ENCODE results near the gene AHDC1.
"Not testable (repeated sequence)": the region's sequence is repeated elsewhere in the genome, so short reads cannot be mapped to it uniquely, and the experiment has no call there.

The AHDC1 gene

DNA sequence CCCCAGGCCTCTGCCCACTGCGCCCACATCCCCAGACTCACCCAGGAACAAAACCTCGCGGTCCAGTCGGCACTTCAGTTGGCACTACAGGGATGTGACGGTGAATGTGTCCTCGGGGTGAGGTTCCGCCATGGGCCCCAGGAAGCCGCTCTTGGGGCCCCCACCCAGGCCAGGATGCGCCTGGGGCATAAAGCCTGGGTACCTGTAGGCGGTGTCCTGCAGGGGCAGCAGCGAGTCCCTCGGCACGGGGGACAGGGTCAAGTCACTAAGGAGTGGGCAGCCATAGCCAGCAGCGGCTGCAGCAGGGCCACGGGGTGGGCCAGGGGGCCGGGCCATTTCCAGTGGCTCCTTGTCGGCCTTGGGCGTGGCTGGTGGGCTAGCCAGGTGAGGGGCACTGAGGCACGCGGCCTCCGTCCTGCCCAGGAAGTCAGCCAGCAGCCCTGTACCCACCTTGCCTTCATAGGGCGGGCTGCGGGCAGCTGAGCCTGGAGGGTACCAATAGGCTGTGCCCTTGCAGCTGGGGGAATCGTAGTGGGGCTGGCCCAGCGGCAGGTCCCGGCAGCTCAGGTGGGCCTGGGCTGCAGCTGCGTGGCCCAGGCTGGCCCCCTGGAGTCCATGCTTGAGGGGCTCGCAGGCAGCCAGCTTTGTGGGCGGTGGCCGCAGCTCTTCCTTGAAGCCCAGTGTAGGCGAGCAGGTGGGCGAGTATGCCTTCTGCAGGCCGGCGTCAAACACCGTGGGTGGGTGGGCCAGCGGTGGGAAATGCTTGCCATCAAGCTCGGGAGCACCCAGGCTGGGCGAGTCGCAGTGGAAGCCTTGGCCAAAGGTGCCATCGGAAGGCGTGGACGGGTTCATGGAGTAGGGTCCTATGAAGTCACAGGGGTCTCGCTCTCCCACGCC lies 56.5 kb downstream of the AHDC1 start:
- no peak for DNase-seq

DNA sequence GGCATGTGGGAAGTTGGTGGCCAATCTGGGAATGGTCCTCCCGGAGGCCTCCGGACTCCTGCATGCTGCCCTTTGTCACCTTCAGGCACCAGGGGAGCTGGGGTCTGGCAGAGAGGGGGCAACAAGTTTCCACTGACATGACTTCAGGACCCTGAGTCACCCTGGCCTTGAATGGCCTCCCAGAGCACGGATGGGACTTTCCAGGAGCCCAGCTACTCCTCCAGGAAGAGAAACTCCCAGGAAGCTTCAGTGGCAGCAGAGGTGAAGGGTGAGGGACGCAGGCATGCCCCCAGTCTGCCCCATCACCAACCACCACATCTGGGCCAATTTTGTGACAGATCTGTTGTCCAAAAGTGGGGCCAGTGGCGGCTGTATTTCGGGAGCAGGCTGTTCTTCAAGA lies 58.1 kb downstream of the AHDC1 start:
- DNase-seq = no peak

DNA sequence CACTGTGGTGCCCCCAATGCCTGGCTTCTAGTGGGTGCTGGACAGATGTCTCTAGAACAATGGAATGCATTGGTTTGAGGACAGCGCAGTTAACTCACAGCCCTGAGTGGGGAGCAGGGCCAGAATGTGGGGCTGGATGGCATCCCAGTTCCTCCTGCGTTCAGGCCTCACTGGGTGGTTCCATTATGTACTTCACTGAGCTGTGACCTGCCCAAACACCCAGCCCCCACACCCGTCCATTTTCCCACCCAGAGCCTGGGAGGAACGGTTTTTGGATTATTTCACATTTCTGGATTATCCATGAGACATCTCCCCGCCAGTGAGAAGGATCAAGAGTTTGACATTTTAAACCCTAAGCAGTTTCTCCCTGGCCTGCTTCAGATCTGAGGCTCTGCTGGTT lies 58.7 kb downstream of the AHDC1 start:
- no peak for DNase-seq

DNA sequence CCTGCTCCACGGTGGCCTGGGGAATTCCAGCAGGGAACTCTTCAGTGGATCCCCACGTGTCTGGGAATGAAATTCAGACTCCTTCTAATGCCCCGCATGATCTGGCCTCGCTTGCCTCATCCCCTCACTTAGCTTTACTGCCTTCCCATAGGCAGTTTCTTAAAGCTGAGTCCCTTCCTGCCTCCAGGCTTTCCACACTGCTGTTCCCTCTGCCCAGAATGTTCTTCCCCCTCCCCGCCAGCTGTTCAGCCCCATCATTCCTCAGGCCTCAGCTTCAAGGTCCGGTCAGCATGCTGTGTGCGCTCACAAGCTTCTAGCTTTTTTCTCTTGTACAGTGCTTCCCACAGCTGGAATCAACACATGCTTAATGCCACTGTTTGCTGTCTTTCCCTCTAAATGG lies 59.1 kb downstream of the AHDC1 start:
- DNase-seq = no peak

DNA sequence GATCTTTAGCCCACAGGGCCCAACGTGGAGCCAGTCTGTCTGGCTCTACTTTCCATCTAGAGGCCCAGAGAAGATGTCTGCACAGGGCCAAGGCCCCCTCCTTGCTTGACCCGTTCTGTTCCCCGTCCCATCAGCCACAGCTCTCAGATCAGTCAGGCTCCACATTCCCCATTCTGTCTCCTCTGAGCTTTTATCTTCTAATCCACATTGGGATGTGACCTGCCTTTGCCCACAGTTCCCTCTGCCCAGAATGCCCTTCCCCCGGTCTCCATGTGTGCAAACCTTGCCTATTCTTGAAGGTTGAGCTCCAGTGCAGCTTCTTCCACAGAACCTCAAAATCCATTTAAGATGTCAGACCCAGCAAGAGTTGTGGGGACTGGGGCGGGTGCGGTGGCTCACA lies 60.7 kb downstream of the AHDC1 start:
- DNase-seq = no peak

DNA sequence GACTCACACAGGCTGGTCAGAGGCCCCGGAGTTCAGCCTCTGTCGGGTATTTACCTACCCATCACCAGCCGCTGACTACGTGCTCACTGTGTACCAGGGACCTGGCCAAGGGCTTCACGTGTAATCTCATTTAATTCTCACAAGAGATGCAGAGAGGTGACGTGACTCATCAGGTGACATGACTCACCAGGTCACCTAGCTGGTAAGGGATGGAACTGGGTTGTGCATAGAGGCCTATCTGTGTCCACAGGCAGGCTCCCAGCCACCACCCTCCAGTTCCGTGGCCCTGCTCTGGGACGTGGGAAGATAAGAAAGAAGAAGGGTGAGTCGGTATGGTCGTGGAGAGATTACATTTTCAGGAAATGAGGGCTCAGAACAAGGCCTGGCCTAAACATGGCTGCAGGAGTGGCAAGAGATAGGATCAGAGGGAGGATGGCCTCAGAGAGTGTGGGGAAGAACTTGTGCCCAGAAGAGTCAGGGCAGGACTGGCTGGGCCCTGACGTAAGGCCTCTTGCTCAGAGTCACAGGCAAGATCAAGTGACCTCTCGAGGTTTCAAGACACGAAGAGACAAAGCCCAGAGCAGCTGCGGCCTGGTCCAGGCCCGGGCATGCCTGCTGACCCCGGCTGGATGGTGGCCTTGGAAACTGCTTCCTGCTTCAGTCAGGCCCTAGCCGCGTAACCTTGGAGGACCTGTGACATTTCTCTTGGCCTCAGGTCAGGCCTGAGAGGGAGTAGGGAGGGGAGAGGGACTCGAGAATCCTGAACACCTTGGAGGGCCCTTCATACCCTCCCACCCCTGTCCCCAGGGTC lies 61.3 kb downstream of the AHDC1 start:
- peak; percentile 33 for DNase-seq

DNA sequence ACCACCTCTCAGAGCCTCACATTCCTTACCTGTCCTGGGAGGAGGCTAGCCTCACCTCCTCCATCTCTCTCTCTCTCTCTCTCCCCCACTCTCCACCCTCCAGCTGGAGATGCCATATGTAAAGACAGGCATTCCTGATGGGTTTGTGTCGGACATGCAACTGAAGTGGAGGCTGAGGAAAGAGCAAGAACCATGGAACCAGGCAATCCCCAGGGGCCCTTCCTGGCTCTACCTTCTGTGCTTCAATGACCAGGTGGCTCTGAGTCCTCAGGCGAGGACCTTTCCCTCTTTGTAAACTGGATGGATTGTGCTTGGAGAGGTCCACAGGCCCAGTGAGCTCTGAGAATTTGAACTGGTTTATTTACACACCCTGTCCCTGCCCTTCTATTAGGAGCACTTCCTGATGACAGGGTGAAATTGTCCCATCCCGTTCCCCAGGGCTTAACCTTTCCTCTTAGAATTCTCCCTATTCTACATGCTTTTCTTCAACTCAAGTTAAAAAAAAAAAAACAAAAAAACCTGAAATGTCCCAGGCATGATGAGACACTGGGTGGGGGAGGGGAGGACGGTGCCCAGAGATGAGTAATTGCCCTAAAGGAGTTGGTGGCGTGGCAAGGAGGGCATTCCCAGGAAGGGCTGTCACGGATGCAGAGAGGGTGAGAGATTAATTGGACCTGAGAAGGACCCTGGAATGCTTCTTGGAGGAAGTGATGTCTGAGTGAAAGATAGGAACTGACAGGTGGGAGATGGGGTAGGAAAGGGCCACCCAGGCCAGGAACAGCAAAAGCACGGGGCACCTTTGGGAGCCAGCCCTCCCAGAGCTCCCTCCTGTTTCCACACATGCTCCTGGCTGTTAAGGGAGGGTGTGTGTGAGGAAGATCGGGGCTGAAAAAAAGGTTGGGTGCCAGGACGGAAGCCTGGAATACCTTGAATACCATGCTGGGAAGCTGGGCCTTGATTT lies 63.8 kb downstream of the AHDC1 start:
- no peak for DNase-seq

DNA sequence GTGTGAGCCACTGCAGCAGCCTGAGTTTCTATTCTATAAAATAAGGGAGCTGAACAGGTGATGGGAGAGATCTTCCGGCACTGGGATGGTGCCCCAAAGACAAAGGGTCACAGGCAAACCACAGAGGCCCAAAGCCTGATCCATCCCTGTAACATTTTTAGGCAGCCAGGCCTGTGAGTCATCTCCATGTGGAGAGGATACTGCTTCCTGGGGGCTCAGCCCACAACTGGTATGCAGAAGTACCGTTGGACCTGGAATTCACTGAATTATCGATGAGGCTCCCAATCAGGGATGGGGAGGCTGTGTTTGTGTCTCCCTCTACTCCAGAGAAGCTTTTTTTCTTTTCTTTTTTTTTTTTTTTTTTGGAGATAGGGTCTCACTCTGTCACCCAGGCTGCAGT lies 65.2 kb downstream of the AHDC1 start:
- DNase-seq = no peak

DNA sequence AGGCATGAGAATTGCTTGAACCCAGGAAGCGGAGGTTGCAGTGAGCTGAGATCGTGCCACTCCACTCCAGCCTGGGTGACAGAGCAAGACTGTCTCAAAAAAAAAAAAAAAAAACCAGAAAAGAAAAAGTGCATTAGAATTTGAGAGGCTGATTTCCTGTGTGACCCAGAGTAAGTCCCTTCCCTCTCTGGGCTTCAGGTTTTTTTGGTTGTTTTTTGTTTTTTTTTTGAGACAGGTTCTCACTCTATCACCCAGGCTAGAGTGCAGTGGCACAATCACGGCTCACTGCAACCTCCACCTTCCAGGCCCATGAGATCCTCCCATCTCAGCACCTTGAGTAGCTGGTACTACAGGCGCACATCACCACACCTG lies 65.7 kb downstream of the AHDC1 start:
- not testable (repeated sequence) for DNase-seq

DNA sequence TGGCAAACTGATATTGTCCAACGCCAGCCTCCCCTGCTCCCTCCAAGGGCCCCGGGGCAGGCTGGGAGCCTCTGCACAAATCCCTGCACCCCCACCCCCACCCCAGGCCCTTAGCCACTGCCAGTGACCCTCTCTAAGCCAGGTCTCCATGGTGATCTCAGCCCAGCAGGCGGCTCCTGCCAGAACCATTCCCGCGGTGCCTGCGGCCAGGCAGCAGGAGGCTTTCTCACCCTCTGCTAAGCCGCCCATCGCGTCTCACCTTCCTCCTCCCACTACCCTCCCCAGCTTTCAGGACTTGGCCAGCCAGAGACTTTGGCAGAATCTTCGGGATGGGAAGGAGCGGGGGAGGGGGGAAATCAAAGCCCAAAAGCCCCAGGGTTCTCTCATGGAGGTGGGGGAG lies 67.2 kb downstream of the AHDC1 start:
- DNase-seq = no peak

DNA sequence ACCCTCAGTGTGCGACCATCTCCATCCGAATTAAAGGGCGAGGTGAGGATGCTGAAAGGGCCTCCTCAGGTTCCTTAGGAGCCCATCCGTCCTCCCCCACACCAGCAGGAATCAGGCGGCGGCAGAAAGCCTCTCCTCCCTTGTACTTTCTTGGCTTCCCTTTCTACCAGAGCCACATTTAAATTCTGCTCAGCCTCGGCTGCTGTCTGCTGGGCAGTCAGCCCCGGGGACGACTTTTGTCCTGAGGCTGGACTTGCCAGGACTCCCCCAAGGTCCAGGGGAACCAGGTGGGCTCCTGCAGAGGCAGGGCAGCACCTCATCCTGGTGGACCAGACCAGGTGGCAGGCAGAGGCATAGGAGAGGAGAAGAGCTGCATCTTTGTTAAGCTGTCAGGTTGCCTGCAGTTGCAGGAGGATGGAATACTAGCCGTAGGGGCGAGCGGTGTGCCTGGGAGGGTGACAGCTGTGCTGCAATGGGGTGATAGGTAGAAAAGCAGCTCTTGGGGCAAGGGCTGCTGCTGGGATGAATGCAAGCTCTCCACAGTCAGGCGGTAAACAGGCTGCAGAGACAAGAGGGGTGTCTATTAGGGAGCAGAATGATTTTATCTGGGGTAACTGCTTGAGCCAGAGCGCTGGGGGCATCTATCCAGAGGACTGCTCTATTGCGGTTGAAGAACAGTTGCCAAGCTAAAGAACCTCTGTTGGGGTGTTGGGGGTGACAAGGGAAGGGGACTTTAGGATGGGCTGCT lies 67.8 kb downstream of the AHDC1 start:
- no peak for DNase-seq

DNA sequence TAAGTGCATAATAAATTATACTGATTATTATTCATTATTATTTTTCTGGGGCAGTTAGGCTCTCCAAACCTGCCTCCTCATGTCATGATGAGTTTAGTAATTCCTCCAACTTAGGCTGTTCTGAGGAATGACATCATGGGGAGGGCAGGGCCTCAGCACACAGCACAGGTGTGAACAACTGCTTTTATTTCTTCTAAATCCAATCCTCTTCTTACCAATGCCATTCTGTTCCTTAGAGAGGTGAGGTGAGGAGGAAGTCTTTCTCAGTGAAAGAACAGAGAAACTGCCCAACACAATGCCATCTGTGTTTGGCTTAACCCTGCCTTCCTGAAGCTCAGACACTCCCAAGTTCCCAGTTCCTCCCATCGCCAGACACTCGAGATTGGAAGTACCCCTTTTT lies 68.6 kb downstream of the AHDC1 start:
- no peak for DNase-seq

DNA sequence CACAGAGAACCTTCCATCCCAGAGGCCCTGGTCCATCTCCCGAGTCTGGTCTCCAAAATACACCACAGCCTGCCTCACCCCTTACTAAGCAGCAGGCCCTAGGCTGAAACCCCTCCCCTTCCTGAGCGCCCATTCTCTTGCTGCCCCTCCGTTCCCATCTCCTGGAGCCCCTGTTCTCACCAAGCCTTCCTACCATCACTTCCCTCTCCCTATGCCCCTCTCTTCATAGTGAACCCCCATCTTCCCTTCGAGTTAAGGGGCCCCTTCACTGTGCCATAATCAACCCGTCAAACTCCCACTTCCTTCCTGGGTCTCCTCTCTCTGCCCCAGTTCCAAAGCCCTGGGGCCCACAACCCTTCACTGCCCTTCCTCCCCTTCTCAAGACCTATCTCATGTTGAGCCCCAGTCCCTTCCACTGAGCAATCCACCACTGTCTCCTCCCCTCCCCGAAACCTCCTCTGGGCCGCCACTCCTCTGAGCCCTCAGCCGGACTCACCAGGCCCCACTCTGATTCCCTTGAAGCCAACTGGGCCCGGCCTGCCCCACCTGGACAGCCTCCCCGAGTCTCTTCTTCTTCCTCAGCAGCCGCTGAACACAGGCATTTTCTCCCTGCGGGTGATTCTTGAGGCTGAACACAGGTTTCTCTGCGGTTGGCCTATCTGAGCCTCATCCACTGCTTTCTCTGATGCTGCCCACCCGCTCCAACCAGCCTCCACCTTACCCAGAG lies 71.8 kb downstream of the AHDC1 start:
- no peak for DNase-seq

DNA sequence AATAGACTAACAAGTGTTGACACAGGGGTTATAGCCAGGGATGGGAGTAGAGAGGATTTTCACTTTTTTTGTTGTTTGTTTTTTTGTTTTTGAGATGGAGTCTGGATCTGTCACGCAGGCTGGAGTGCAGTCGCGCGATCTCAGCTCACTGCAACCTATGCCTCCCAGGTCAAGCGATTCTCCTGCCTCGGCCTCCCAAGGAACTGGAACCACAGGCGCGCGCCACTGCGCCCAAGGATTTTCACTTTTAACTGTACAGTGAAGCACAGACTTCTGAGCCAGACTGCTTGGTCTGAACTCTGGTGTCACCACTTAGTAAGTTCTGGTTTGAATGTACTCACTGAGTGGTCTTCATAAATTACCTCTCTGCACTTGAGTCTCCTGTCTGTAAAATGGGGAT lies 73.8 kb downstream of the AHDC1 start:
- DNase-seq = no peak

DNA sequence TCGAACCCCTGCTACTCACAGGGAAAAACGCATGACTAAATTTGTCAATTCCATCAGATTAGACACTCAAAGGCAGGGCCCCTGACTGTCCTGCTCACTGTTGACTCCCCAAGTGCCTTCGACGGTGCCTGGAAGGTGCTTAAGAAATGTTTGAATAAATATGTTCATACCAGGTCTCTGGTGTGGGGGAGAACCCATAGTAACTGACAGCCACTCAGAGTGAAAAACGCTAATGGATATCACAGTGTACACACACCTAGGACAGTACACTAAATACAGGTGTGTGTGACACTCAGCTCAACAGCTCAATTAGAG lies 74.3 kb downstream of the AHDC1 start:
- DNase-seq = no peak

DNA sequence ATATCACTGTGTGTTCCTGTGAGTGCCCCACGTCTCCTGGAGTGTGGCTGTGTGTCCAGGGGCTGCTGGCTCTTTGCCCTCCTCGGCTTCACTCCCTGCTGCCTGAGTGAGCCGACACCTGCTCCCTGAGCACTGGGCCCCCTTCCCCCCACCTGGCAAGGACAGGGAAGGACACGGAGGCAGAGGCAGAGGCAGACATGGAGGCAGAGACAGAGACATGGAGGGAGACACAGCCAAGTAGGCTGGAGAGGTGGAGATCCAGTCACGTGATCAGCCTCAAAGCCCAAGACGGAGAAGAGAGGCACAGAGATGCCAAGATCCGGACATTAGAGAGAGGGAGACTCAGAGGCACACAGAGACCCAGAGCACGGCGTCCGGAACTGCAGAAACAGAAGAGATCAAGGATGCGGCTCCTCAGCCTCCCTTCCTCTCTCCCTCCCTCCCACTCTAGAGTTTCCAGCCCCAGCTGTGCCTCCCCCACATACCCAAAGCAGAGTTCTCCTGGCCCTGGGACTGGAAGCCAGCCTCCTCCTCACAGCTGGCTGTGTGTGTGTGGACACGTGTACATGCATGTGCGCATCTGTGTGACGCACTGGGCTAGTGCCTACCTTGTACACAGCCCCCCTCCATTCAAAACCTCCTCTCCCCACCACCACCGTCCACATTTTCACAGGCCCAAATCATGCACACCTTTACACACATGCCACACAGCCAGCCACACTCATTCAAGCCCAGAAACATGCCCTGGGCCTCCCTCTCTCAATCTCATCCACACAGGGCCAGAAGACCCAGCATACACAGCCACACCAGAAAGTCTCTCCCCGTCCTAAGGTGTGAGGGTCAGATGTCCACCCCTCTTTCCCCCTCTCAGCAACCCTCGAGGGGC lies 74.9 kb downstream of the AHDC1 start:
- DNase-seq = no peak

DNA sequence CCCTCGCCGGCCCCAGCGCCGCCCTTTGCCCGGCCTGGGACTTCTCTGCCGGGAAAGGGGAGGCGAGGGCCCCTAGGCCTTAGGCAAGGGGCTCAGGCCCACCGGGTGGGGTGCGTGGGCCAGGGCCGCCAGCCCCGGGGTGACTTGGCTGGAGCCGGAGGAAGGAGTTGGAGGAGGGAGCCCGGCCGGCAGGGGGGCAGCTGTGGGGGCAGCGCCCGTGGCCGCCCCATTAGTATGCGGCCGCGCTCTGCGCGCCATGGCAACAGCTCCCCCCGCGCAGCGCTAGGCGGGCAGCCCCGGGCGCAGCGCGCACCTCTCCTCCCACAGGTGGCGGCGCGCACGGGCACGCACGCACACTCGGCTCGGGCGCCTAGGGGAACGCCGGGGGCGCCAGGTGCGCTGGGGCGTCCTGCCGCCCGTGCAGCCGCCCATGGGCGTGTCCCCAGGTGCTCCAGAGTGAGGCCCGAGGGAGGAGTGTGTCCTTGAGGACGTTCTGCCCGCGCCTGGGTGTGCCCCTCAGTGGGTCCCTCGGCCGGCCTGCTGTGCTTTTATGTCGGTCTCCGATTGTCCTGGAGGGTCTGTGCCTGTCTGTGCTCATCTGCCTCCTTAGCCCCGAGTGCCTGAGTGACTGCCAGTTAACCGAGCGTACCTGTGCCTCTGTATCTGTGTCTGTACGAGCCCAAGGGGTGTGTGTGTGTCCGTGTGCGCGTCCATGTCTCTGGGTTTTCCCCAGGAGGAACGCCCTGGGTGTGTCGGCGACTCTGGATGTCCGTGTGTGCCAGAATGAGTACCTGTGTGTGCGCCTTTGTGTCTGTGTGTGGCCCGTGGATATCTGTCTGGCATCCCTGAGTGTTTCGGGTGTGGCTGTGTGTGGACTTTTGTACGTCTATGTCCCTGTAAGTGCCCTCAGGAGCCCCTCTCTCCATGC lies 75.8 kb downstream of the AHDC1 start:
- peak; percentile 32 for DNase-seq

DNA sequence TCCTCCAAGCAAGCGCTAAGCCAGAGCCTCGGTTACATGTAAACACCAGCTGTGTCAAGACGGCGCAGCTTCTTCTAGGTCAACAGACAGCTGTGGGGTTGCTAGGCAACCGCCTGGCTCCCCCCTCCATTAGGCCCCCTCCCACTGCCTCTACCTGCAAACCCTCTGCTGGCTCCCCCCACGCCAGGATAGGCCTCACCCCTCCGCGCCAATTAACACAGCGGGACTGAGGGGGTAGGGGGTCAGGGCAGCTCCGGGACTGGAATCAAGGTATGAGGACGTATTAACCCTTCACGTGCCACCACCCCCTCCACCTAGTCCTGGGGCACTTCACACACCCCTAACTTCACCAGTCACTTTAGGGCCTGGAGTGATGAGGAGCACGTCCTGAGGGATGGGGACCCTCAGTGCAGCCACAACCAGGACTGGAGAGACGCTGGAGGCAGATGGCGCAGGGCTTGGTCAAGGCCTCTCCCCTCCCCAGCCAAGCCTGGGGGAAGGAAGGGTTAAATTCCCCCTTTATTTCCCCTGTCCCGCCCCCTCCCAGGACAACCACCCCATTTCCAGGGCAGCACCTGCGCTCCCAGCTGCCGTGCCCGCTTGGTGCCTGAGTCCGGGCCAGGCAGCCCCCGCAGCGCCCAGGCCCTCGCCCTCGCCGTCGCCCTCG lies 76.6 kb downstream of the AHDC1 start:
- DNase-seq = peak; percentile 63
